GM21737 (cell line): ENCODE measurements around the gene ANK3.

Source experiments
- ATAC-seq: cut with Tn5 transposase; IDR thresholded peaks from one replicate; pipeline ENCODE4 v1.9.1; 2021; ENCODE audit warnings: mild to moderate bottlenecking, moderate library complexity; ENCODE audit not compliant: unreplicated experiment

ANK3 gene

GRCh38 chr10:60187691-60188090, 202.0 kb downstream of the ANK3 start:
- no peak for ATAC-seq

GRCh38 chr10:60186315-60187071, 203.2 kb downstream of the ANK3 start:
- no peak for ATAC-seq

- ATAC-seq: no peak
Measured at GRCh38 chr10:60185421-60185820, 204.3 kb downstream of the ANK3 start.

- no peak for ATAC-seq
Measured at GRCh38 chr10:60182691-60183090, 207.0 kb downstream of the ANK3 start.

- no peak for ATAC-seq
Measured at GRCh38 chr10:60176925-60177324, 212.8 kb downstream of the ANK3 start.

- no peak for ATAC-seq
Measured at GRCh38 chr10:60175441-60175971, 214.2 kb downstream of the ANK3 start.

GRCh38 chr10:60172363-60172990, 217.2 kb downstream of the ANK3 start:
- ATAC-seq: no peak

GRCh38 chr10:60171436-60172013, 218.2 kb downstream of the ANK3 start:
- ATAC-seq: no peak

- ATAC-seq: no peak
Measured at GRCh38 chr10:60170250-60170649, 219.4 kb downstream of the ANK3 start.

GRCh38 chr10:60169111-60169510, 220.6 kb downstream of the ANK3 start:
- ATAC-seq: no peak

GRCh38 chr10:60167050-60167449, 222.6 kb downstream of the ANK3 start:
- ATAC-seq: no peak

- no peak for ATAC-seq
Measured at GRCh38 chr10:60163786-60164185, 225.9 kb downstream of the ANK3 start.

- no peak for ATAC-seq
Measured at GRCh38 chr10:60162631-60163030, 227.0 kb downstream of the ANK3 start.

- ATAC-seq: no peak
Measured at GRCh38 chr10:60155943-60156683, 233.6 kb downstream of the ANK3 start.

GRCh38 chr10:60155099-60155877, 234.4 kb downstream of the ANK3 start:
- ATAC-seq: no peak

- ATAC-seq: no peak
Measured at GRCh38 chr10:60149003-60149402, 240.7 kb downstream of the ANK3 start.

GRCh38 chr10:60148266-60148840, 241.3 kb downstream of the ANK3 start:
- no peak for ATAC-seq

- no peak for ATAC-seq
Measured at GRCh38 chr10:60147576-60148265, 242.0 kb downstream of the ANK3 start.

- no peak for ATAC-seq
Measured at GRCh38 chr10:60147025-60147424, 242.7 kb downstream of the ANK3 start.

- no peak for ATAC-seq
Measured at GRCh38 chr10:60144099-60144498, 245.6 kb downstream of the ANK3 start.
